ENCODE results near the gene ZKSCAN1.
"Not testable (repeated sequence)": the region's sequence is repeated elsewhere in the genome, so short reads cannot be mapped to it uniquely, and the experiment has no call there.

The ZKSCAN1 gene

DNA sequence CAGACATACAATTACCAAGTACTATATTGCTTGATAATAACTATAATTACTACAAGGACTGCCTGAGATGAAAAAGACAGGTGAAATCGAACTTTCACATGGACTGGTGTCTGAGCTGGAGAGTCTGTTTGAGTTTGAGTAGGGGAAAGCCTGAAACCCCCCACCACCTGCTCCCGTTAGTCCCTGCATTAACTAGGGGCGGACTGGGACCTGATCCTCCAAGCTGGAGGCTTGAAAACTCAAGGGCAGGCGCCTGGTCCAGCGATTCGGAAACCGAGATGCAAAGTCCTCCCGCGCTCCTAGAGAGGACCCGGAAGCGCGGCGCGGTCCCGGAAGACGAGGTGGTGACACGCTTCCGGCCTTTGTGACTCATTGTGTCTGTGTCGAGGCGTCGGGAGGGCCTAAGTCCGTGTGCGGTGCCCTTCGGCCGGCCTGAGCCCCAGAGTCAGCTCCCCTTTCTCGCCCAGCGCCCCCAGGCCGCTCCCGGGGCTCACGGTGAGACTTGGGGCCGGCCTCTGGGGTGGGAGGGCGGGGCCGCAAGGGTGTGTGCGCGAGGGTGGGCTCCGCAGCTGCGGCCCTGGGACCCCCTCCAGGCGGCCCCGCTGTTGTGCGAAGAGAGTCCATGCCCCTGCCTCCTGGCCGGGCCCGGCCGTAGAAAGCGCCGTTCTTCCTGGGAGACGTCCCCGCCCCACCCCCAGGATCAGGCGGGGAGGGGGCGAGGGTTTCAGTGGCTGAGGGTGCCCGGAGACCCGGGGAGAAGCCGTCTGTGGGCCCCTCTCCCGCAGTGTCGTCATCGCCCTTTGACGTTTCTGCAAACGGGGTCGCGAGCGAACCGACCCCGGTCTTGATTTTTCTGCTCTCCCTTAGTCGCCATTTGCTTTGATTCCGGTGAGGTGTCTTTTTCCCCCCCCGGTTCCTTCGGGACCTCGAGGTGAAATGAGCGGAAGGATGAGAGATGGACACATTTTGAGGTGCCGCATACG lies at the start of gene ZKSCAN1:
Gene ZKSCAN1 (plus strand): TSS at position 365 of the 983 bp plus-strand sequence. CDS start 7,911 bp downstream, outside the sequence.
- DNase-seq = peak; percentile 72

- no peak for DNase-seq
Observed at GRCh38 chr7:99969298-99969697, 46.1 kb upstream of the ZKSCAN1 start.

DNA sequence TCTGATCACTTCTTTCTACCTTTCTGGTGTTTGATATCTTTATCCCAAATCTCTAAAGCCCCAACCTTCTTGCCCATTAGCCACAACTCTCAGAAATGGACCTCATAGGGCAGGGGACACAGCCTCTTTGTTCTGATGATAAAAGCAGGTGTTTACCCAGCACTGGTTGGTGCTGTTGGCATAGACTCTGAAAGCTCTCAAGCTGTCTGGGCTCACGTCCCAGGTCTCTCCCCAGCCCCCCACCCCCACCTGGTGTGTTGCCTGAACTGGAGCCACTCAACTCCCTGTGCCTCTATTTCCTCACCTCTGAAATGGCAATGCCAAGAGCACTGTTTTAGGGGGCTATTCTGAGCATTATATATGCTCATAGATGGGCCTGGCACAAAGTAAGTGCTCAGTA lies 45.6 kb upstream of the ZKSCAN1 start:
- DNase-seq = peak; percentile 61

DNA sequence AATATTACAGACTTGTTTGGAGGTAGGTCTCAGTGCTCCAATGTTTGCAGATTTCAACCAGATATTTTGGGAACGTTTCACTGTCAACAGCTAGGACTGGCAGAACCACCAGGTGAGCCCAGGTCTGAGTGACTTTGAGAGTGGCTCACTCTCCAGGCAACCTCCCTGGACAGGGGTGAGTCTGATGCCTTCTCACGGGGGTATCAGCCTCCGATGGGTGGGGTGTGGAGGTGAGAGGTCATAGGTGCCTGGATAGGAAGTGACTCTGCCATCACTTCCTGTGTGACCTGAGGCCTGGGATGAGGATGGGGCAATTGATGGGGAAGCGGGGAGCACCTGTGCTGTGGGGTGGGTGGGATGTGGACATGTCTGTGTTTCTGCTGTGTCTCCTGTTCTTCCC lies 44.2 kb upstream of the ZKSCAN1 start:
- DNase-seq = no peak

GRCh38 chr7:99973817-99974216 lies 41.6 kb upstream of the ZKSCAN1 start:
- DNase-seq = not testable (repeated sequence)

GRCh38 chr7:99974681-99975080 lies 40.7 kb upstream of the ZKSCAN1 start:
- no peak for DNase-seq

- DNase-seq = no peak
Observed at GRCh38 chr7:99975782-99976521, 39.4 kb upstream of the ZKSCAN1 start, which contains the start of gene AZGP1. AZGP1 (minus strand) TSS chr7:99976031; CDS start chr7:99976020, 11 bp downstream.

DNA sequence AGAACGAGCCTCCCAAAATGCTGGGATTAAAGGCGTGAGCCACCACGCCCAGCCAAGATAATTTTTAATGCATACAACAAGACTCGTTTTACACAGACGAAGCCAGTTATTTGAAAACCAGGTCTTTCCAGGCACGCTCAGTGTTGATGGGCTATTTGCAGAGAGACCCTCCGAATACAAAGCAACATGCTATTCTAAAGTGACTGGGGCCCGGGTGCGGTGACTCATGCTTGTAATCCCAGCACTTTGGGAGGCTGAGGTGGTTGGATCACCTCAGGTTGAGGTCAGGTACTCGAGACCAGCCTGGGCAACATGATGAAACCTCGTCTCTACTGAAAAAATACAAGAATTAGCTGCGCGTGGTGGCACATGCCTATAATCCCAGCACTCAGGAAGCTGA lies 38.8 kb upstream of the ZKSCAN1 start:
- DNase-seq = no peak

DNA sequence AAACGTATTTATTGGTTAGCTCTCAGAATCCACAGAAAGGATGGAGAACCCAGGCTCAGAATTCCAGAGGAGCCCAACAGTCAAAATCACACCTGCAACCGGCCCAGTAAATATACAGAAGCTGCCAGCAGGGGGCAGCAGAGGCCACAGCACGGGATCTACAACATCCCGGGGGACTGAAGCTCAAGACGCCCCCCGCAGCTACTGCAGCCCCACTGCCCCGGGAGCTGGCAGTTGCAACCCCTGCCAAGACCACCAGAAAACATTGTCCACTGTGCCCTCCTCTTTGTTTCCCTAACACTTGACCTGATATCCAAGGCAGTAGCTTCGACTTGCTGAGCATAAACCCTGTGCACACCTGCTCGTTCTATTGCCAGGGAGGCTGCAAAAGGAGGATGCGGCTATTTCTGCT lies 35.6 kb upstream of the ZKSCAN1 start:
- DNase-seq = peak; percentile 24

DNA sequence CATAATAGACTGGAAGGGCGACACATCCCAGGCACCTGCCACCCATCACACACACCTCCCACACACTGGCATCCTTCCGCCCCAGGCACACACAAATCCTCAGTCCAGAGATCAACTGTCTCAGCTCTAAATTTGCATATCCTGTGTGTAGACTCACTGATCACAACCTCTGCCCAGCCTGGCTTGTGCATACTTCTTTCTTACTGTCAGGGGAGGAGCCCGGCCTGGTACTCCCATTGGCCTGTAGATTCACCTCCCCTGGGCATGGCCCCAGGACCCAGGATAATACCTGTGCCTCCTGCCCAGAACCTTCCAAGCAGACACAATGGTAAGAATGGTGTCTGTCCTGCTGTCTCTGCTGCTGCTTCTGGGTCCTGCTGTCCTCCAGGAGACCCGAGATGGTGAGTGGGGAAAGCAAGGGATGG lies 34.9 kb upstream of the ZKSCAN1 start:
- DNase-seq = not testable (repeated sequence)

DNA sequence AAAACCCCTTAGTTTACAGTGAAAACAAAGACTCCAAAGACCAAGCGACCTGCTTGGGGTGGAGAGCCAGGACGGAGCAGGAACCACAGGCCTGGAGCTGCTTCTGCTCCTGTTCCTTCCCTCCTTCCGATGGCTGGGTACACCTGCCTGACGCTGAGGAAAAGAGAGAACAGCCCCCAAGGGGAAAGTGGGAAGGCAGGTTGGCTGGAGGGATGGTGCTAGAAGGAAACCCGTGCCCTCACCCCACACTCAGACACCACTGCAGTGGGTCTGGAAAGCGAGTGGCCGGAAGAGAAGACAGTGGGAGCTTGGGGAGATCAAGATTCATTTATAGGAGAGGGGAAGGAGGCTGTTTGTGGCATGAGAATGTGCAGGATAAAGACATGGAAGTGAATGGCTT lies 34.3 kb upstream of the ZKSCAN1 start:
- DNase-seq = not testable (repeated sequence)

- DNase-seq = peak; percentile 9
Observed at GRCh38 chr7:99984593-99984992, 30.8 kb upstream of the ZKSCAN1 start.

GRCh38 chr7:99987306-99987705 lies 28.1 kb upstream of the ZKSCAN1 start:
- not testable (repeated sequence) for DNase-seq

- no peak for DNase-seq
Observed at GRCh38 chr7:99987846-99988245, 27.6 kb upstream of the ZKSCAN1 start.

DNA sequence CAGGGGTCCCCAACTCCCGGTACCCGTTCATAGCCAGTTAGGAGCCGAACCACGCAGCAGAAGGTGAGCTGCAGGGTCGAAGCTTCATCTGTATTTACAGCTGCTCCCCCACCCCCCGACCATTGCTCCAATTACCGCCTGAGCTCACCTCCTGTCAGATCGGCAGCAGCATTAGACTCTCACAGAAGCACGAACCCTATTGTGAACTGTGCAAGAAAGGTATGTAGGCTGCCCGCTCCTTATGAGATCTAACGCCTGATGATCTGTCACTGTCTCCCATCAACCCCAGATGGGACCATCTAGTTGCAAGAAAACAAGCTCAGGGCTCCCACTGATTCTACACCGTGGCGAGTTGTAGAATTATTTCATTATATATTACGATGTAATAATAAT lies 24.9 kb upstream of the ZKSCAN1 start:
- no peak for DNase-seq

DNA sequence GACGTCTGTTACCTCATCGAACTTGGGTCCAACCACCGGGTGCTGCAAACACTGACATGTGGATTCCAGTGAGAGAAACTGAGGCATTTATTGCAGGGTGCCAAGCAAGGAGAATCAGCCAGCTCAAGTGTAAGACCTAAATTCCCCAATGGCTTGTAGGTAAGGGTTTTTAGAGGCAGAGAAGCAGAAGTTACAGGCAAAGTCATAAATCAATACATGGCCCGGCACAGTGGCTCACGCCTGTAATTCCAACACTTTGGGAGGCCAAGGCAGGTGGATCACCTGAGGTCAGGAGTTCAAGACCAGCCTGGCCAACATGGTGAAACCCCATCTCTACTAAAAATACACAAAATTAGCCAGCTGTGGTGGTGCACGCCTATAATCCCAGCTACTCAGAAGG lies 23.9 kb upstream of the ZKSCAN1 start:
- not testable (repeated sequence) for DNase-seq

GRCh38 chr7:99992330-99993038 lies 22.9 kb upstream of the ZKSCAN1 start:
- no peak for DNase-seq

DNA sequence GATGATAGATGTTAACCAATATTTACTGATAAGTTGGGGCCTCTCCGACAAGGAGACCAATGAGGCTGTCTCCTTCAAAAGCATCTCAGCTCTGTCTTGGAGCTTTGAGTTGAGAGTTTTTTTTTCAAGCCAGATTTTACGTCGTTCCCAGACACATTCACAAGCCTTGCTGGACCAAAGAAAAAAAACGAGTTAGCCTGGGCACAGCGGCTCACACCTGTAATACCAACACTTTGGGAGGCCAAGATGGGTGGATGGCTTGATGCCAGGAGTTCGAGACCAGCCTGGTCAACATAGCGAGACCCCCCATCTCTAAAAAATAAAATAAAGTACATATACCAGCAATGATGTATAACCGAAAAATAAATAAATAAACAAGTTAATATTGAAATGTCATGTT lies 20.6 kb upstream of the ZKSCAN1 start:
- no peak for DNase-seq

GRCh38 chr7:99996755-99997544 lies 18.4 kb upstream of the ZKSCAN1 start:
- no peak for DNase-seq

GRCh38 chr7:99997545-99998137 lies 17.8 kb upstream of the ZKSCAN1 start:
- no peak for DNase-seq

DNA sequence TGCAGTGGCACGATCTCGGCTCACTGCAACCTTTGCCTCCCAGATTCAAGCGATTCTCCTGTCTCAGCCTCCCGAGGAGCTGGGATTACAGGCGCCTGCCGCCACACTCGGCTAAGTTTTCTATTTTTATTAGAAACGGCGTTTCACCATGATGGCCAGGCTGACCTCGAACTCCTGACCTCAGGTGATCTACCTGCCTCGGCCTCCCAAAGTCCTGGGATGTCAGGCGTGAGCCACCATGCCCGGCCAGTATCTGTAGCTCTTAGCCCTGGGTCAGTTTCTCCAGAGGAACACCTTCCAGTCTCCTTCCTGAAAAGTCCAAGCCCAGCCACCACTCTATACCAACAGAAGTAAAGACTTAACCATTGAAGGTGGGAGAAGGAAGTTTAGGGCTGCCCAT lies 15.2 kb upstream of the ZKSCAN1 start:
- DNase-seq = no peak

Data from NCI-H2029 treated with DMSO at 0.1 percent for 48 hours (cell line).